NCI-H460 (cell line): Measurements from ENCODE around the gene CACNG7. TPM values are rescaled to one million over a fixed set of nuclear protein-coding genes. Genes with fewer than 3 reads are reported as not detected.

Experiments used
- DNase-seq: peaks from one replicate; pipeline ENCODE4 v3.0.0-alpha.2; 2016; ENCODE audit warnings: low read depth; ENCODE audit errors: extremely low read depth
- total RNA-seq: library from RNA; depleted of rRNA; stranded (reverse); fragments of >200 nt; shearing (Covaris generic); gene quantifications from 2 replicates; pipeline ENCODE4 v1.2.3, GENCODE V29; 2014

The CACNG7 gene
- total RNA-seq, 1 experiment from 2014 or later: not detected

DNA sequence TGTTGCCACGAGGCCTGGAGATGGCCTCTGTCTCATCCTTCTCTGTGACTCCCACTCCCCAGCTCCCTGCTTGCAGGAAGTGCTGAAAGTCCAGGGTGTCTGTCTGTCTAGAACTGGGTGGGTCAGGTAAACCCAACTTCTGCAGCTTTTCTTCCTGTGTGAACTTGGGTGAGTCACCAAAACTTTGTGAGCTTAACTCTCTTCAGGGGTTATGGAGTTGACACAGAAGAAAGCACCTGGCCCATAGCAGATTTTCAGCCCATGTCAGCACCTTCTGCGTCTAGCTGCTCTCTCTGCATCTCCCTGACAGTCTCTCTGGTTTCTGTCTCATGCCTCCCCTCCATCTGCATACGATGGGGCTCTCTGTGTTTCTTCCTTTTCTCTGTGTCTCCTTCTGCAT lies 4.2 kb upstream of the CACNG7 start:
- no peak for DNase-seq

DNA sequence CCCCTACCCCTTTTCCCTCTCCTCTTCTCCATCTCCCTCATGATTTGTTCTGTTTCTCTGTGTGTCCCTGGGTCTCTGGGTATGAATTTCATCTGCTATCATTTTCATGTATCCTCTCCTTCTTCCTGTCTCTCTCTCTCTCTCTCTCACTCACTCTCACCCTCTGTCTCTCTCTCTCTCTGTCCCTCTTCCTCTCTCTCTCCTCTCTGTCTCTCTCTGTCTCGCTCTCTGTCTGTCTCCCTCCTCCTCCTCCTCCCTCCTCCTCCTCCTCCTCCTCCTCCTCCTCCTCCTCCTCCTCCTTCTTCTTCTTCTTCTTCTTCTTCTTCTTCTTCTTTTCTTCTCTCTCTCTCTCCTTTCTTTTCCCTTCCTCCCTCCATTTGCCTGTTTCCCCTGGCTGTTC lies 3.3 kb upstream of the CACNG7 start:
- DNase-seq: no peak

DNA sequence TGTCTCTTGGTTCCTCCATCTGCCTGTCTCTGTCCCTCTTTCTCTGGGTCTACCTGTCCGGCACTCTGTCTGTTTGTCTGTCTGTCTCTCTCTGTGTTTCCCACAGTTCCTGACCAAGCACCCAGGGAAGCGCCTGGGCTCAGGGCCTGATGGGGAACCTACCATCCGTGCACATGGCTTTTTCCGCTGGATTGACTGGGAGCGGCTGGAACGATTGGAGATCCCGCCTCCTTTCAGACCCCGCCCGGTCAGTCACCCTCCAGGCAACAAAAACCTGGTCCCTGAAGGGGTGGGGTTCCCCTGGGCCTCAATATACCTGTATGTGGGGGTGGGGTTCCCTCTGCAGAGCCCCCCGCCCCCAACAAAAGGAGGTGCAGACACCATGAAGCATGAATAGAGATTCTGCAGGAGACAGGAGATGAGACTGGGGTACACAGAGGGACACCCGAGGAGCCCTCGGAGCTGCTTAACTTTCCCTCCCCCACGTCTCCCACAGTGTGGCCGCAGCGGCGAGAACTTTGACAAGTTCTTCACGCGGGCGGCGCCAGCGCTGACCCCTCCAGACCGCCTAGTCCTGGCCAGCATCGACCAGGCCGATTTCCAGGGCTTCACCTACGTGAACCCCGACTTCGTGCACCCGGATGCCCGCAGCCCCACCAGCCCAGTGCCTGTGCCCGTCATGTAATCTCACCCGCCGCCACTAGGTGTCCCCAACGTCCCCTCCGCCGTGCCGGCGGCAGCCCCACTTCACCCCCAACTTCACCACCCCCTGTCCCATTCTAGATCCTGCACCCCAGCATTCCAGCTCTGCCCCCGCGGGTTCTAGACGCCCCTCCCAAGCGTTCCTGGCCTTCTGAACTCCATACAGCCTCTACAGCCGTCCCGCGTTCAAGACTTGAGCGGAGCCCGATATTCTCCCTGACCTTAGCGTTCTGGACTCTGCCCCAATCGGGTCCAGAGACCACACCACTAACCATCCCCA lies 2.6 kb upstream of the CACNG7 start:
- no peak for DNase-seq

DNA sequence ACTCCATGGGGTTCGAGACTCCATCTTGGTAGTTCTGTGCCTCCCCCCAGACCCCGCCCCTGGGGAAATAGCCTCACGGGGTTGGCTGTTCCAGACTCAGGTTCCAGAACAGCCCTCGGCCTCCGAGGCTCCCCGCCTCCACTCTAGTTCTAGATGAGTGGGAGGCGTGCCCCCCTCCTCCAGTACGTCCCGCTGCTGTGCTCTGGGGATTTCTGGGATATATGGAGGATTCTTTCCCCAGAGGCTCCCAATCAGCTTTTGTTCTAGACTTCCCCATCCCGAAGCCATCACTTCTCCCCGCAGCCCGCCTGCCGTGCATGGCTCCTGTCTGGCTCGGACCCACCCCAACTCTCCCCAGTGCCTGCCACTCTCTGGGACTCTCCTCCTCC lies 1.9 kb upstream of the CACNG7 start:
- DNase-seq: no peak

DNA sequence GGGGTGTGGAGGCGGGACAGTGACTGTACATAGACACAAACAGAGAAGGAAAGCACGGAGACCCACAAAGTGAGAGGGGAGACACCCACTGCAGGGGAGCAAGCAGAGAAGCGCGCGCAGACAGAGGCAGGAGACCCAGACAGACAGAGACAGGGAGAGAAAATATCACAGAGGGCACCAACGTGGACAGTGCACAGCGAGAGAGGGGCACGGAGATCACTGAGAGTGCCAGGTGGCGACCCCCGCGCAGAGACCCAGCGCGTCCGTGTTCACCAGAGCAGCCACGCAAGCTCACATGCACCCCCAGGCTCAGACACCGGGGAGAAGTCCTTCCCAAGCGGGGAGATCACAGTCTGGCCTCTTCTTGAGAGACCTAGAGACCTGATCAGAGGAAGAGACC lies 1.4 kb upstream of the CACNG7 start:
- DNase-seq: no peak

GRCh38 chr19:53908106-53908934 lies 758 bp upstream of the CACNG7 start:
- peak; percentile 24 for DNase-seq

- no peak for DNase-seq
Observed at GRCh38 chr19:53909471-53910169, 542 bp downstream of the CACNG7 start.

DNA sequence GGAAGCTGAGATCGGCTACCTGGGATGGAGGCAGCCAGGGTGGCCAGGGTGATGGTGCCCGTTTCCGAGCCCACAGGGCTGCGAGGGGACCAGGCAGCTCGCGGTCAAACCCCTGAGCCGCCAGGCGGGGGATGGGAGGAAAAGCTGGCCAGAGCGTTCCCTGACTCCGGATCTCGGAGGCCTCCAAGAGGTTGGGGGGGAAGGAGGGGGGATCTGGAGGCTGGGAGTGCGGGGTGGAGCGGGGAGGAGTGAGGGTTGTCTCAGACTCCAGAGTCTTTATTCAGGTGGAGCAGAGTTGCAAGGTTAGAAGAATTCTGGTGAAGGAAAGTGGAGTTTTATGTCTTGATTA lies 1.1 kb downstream of the CACNG7 start:
- no peak for DNase-seq

- no peak for DNase-seq
Observed at GRCh38 chr19:53912653-53913052, 3.6 kb downstream of the CACNG7 start.

- no peak for DNase-seq
Observed at GRCh38 chr19:53915000-53915399, 5.9 kb downstream of the CACNG7 start.

- no peak for DNase-seq
Observed at GRCh38 chr19:53916004-53916403, 6.9 kb downstream of the CACNG7 start.

DNA sequence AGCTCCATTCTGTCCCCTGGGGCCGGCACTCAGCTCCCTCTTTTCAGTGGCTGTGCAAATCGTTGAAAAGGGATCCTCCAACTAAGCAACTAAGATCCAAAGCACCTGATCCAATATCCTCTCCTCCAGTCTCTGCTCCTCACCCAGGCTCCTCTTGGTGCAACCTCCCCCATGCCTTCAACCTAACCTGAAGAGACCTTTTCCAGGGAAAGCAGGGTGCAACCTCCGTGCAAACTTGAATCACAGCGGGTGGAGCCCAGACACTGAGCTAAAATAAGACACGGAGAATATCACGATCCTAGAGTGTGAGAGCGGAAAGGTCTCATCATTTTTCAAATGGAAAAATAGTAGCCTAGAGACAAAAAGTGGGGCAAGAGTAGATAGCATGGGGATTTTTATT lies 8.3 kb downstream of the CACNG7 start:
- no peak for DNase-seq

DNA sequence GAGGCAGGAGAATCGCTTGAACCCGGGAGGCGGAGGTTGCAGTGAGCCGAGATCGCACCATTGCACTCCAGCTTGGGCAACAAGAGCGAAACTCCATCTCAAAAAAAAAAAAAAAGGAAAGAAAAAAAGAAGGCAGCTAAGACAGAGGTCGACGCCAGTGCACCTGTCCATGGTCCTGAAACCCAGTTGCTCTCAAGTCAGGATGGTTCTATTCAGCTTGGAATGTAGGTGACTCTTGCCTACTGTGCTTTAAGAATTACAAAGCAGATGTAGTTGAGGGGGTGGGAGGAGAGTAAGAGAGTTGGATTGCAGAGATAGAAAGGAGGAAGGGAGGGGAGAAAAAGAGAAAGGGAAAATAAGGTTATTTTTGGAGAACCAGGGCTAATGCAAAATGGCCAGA lies 18.7 kb downstream of the CACNG7 start:
- peak; percentile 59 for DNase-seq

- DNase-seq: no peak
Observed at GRCh38 chr19:53936029-53936428, 27.0 kb downstream of the CACNG7 start.

GRCh38 chr19:53942001-53942786 lies 33.1 kb downstream of the CACNG7 start:
- no peak for DNase-seq

GRCh38 chr19:53944416-53944815 lies 35.3 kb downstream of the CACNG7 start:
- DNase-seq: no peak

DNA sequence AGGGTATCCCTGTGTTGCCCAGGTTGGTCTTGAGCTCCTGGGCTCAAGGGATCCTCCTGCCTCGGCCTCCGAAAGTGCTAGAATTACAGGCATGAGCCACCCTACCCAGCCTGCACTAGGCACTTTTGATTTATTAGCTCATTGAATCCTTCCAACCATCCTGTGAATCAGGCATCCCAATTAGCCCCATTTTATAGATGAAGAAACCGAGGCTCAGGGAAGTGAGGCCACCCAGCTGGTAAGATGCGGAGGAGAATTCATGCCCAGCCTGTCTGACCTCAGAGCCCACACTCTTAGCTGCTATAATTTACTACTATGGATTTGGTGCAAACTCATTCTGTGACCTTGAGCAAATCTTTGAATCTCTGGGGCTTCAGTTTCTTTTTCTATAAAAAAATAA lies 35.9 kb downstream of the CACNG7 start:
- no peak for DNase-seq

DNA sequence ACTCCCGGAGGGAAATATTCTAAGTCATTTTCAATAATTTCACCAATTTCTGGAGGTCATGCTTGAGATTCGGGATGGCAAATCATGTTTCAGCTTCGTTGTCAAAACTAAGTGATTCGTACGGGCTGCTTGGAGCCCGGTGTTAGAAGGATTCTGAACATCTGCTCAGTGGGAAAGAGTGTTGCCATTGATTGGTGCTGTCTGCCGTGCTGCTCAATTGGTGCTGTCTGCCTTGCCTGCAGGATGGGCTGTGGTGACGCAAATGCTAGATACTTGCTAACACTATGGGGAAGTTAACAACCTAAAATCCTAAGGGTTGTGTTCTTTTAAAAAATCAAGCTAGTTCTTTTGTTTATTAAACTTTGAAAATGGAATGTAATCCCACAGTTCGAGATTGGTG lies 36.4 kb downstream of the CACNG7 start:
- DNase-seq: peak; percentile 72

DNA sequence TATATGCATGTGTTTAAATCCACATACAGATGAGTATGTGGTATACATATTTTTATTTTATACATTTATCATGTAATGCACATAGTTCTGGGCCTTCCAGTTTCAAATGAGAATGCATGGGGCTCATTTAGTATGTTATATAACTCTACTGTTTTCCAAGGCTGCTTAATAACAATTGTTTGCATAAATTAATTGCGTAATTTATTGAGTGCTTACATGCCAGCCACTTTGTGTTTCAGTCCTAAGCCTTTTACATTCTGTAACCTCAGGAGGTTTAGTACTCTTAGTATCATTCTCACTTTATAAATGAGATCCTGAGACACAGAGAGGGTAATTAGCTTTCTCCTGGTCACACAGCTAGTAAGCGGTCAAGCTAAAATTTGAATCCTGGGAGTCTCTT lies 36.9 kb downstream of the CACNG7 start:
- DNase-seq: no peak

- DNase-seq: no peak
Observed at GRCh38 chr19:53947624-53948023, 38.5 kb downstream of the CACNG7 start.
